Neural cell (in vitro differentiated cells): ENCODE results near the gene HRAS. TPM values are rescaled to one million over a fixed set of nuclear protein-coding genes. Genes with fewer than 3 reads are reported as not detected.

Experiments used
- H2AFZ ChIP-seq: fragments of 200-600, 300-800 bp; sonication (generic), shearing (Covaris generic); 2 replicates; pipeline ENCODE4 v1.6.0; 2014; ENCODE audit warnings: low read depth, mild to moderate bottlenecking, antibody characterized with exemption, low read length, moderate library complexity
- H3F3A ChIP-seq: fragments of 200-600 bp; shearing (Covaris generic); 2 replicates; pipeline ENCODE4 v1.6.1; 2016; ENCODE audit warnings: mild to moderate bottlenecking, moderate library complexity, mixed read lengths, antibody characterized with exemption, low read length; ENCODE audit not compliant: insufficient read depth, poor library complexity, severe bottlenecking
- H3K27ac ChIP-seq: fragments of 200-600, 300-800 bp; sonication (generic), shearing (Covaris generic); 2 replicates; pipeline ENCODE4 v1.5.1; 2014; ENCODE audit warnings: mild to moderate bottlenecking, low read length, moderate library complexity
- H3K27me3 ChIP-seq: fragments of 300-800, 200-600 bp; sonication (generic), shearing (Covaris generic); 2 replicates; pipeline ENCODE4 v1.6.0; 2014; ENCODE audit warnings: mild to moderate bottlenecking, low read depth, low read length, moderate library complexity; ENCODE audit not compliant: insufficient read depth
- H3K36me3 ChIP-seq: fragments of 300-800, 200-600 bp; sonication (generic), shearing (Covaris generic); 2 replicates; pipeline ENCODE4 v1.5.1; 2014; ENCODE audit warnings: mild to moderate bottlenecking, antibody characterized with exemption, low read length, moderate library complexity; ENCODE audit not compliant: insufficient read depth
- H3K4me2 ChIP-seq: fragments of 300-800, 200-600 bp; sonication (generic), shearing (Covaris generic); 2 replicates; pipeline ENCODE4 v1.6.0; 2014; ENCODE audit warnings: mild to moderate bottlenecking, low read length
- H3K4me3 ChIP-seq: fragments of 300-800, 200-600 bp; sonication (generic), shearing (Covaris generic); 2 replicates; pipeline ENCODE4 v1.5.1; 2014; ENCODE audit warnings: mild to moderate bottlenecking, low read length, moderate library complexity
- H3K79me2 ChIP-seq: fragments of 200-600 bp; shearing (Covaris generic); replicated peaks from 2 replicates; pipeline ENCODE4 v1.6.0; 2014; ENCODE audit warnings: mild to moderate bottlenecking, low read length, moderate library complexity; ENCODE audit not compliant: insufficient read depth
- H3K9ac ChIP-seq: fragments of 300-800, 200-600 bp; sonication (generic), shearing (Covaris generic); 2 replicates; pipeline ENCODE4 v1.6.1; 2016; ENCODE audit warnings: mild to moderate bottlenecking, low read length, mixed read lengths
- H3K9me2 ChIP-seq: fragments of 200-600 bp; shearing (Covaris generic); 2 replicates; pipeline ENCODE4 v1.6.1; 2016; ENCODE audit warnings: mild to moderate bottlenecking, low read length, mixed read lengths; ENCODE audit not compliant: insufficient read depth
- H3K9me3 ChIP-seq: fragments of 200-600, 300-800 bp; sonication (generic), shearing (Covaris generic); 2 replicates; pipeline ENCODE4 v1.6.1; 2016; ENCODE audit warnings: mild to moderate bottlenecking, mixed run types, low read length, moderate library complexity, mixed read lengths
- H4K20me1 ChIP-seq: fragments of 200-600 bp; shearing (Covaris generic); 2 replicates; pipeline ENCODE4 v1.6.1; 2016; ENCODE audit warnings: mild to moderate bottlenecking, mixed run types; ENCODE audit not compliant: insufficient read depth
- CTCF ChIP-seq: fragments of 450-650 bp; IDR thresholded peaks from 2 replicates; pipeline ENCODE4 v1.5.1; 2014; ENCODE audit warnings: antibody characterized with exemption, mild to moderate bottlenecking, moderate library complexity; ENCODE audit not compliant: poor library complexity, severe bottlenecking
- EP300 ChIP-seq: fragments of 450-650 bp; conservative IDR thresholded peaks from 2 replicates; pipeline ENCODE4 v1.6.1; 2014; ENCODE audit warnings: antibody characterized with exemption, mild to moderate bottlenecking, moderate library complexity; ENCODE audit not compliant: poor library complexity, severe bottlenecking
- EZH2 ChIP-seq: fragments of 200-600, 300-800 bp; shearing (Covaris generic), sonication (generic); IDR thresholded peaks from 2 replicates; pipeline ENCODE4 v1.6.1; 2014; ENCODE audit warnings: antibody characterized with exemption, low read length, borderline replicate concordance, mild to moderate bottlenecking; ENCODE audit not compliant: insufficient read depth, poor library complexity, severe bottlenecking
- MXI1 ChIP-seq: fragments of 450-650 bp; conservative IDR thresholded peaks from 2 replicates; pipeline ENCODE4 v1.6.1; 2014; ENCODE audit warnings: antibody characterized with exemption, mild to moderate bottlenecking; ENCODE audit not compliant: poor library complexity, severe bottlenecking
- POLR2AphosphoS5 ChIP-seq: IDR thresholded peaks from 2 replicates; pipeline ENCODE4 v1.6.1; 2012
- RAD21 ChIP-seq: fragments of 450-650 bp; conservative IDR thresholded peaks from 2 replicates; pipeline ENCODE4 v1.6.1; 2014; ENCODE audit warnings: antibody characterized with exemption, mild to moderate bottlenecking, moderate library complexity
- SMC3 ChIP-seq: fragments of 450-650 bp; conservative IDR thresholded peaks from 2 replicates; pipeline ENCODE4 v1.6.1; 2014; ENCODE audit warnings: antibody characterized with exemption, mild to moderate bottlenecking, moderate library complexity; ENCODE audit not compliant: poor library complexity
- TAF1 ChIP-seq: IDR thresholded peaks from 2 replicates; pipeline ENCODE4 v1.6.1; 2012; ENCODE audit warnings: low read depth
- polyA plus RNA-seq: library from polyadenylated mRNA; depleted of rRNA; stranded (reverse); fragments of >200 nt; gene quantifications from 2 replicates; pipeline ENCODE4 v1.2.3, GENCODE V29; 2014
- TF ChIP-seq, protein P1 (sequence below): IDR thresholded peaks from 2 replicates; pipeline ENCODE4 v1.6.1; 2012; ENCODE audit warnings: borderline replicate concordance

HRAS gene
- polyA plus RNA-seq, 1 donor from 2014 or later = 120 TPM

GRCh38 chr11:531919-532526 is 3.4 kb downstream of the HRAS start:
- no peak overlapping the region for H3K4me2 ChIP-seq
- H3K36me3 ChIP-seq = no peaks in the 10 kb centered on the region
- H3K4me3 ChIP-seq = no peak overlapping the region
- H3K9ac ChIP-seq = no peak overlapping the region
- no peaks in the 10 kb centered on the region for H3K9me2 ChIP-seq
- no peak overlapping the region for H3K27ac ChIP-seq
- no peaks in the 10 kb centered on the region for H4K20me1 ChIP-seq
- H2AFZ ChIP-seq = no peak overlapping the region
- no peaks in the 10 kb centered on the region for H3F3A ChIP-seq
- H3K27me3 ChIP-seq = no peaks in the 10 kb centered on the region
- TF ChIP-seq CTCF (no peak), TAF1 (no peak)
- TF ChIP-seq, protein P1, sequence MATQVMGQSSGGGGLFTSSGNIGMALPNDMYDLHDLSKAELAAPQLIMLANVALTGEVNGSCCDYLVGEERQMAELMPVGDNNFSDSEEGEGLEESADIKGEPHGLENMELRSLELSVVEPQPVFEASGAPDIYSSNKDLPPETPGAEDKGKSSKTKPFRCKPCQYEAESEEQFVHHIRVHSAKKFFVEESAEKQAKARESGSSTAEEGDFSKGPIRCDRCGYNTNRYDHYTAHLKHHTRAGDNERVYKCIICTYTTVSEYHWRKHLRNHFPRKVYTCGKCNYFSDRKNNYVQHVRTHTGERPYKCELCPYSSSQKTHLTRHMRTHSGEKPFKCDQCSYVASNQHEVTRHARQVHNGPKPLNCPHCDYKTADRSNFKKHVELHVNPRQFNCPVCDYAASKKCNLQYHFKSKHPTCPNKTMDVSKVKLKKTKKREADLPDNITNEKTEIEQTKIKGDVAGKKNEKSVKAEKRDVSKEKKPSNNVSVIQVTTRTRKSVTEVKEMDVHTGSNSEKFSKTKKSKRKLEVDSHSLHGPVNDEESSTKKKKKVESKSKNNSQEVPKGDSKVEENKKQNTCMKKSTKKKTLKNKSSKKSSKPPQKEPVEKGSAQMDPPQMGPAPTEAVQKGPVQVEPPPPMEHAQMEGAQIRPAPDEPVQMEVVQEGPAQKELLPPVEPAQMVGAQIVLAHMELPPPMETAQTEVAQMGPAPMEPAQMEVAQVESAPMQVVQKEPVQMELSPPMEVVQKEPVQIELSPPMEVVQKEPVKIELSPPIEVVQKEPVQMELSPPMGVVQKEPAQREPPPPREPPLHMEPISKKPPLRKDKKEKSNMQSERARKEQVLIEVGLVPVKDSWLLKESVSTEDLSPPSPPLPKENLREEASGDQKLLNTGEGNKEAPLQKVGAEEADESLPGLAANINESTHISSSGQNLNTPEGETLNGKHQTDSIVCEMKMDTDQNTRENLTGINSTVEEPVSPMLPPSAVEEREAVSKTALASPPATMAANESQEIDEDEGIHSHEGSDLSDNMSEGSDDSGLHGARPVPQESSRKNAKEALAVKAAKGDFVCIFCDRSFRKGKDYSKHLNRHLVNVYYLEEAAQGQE = no peak
- peaks cover 8% of the 10 kb centered on the region for H3K79me2 ChIP-seq
- H3K9me3 ChIP-seq = no peaks in the 10 kb centered on the region

DNA sequence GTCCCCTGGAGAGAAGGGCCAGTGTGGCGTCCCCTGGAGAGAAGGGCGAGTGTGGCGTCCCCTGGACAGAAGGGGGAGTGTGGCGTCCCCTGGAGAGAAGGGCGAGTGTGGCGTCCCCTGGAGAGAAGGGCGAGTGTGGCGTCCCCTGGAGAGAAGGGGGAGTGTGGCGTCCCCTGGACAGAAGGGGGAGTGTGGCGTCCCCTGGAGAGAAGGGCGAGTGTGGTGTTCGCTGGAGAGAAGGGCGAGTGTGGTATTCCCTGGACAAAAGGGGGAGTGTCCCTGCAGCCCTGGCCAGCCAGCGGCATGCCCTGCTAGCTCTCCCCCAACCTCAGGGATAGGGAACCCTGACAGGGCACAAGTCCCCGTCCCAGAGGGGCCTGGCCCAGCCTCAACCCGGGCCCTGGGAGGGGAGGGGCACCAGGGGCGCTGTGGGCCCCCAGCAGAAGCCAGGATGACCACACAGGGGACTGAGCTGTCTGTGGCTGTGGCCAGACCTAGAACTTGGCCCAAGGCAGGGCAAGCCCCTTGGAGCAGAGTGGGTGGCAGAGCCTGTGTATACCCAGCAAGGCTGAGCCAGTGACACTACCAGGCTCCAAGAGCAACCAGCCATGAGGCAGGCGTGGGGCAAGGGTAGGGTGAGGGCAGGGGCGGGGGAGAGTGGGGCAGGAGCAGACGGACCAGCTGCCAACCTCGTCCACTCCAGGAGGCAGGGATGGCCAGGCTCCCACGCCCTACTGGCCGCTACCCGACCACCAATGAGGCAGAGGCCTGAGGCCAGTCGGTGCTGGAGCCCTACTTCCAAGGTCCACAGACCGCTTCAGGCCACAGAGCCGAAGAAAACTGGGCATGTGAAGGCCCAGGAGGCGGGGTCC is 4.2 kb downstream of the HRAS start:
- TF ChIP-seq MXI1 (no peak), TAF1 (no peak), SMC3 (no peak), EZH2 (no peak), POLR2AphosphoS5 (no peak), RAD21 (no peak), EP300 (no peak), CTCF (no peak)
- TF ChIP-seq, protein P1 = no peak
- no peaks in the 10 kb centered on the region for H4K20me1 ChIP-seq
- H3K9ac ChIP-seq = no peak overlapping the region
- no peak overlapping the region for H2AFZ ChIP-seq
- H3K36me3 ChIP-seq = no peaks in the 10 kb centered on the region
- H3F3A ChIP-seq = no peaks in the 10 kb centered on the region
- peaks cover 8% of the 10 kb centered on the region for H3K79me2 ChIP-seq
- no peak overlapping the region for H3K4me2 ChIP-seq
- H3K27ac ChIP-seq = no peak overlapping the region
- H3K27me3 ChIP-seq = no peaks in the 10 kb centered on the region
- H3K9me3 ChIP-seq = no peaks in the 10 kb centered on the region
- H3K4me3 ChIP-seq = no peak overlapping the region
- H3K9me2 ChIP-seq = no peaks in the 10 kb centered on the region
